Measurements from ENCODE around the gene TRPC4.

- TF ChIP-seq, protein P1, sequence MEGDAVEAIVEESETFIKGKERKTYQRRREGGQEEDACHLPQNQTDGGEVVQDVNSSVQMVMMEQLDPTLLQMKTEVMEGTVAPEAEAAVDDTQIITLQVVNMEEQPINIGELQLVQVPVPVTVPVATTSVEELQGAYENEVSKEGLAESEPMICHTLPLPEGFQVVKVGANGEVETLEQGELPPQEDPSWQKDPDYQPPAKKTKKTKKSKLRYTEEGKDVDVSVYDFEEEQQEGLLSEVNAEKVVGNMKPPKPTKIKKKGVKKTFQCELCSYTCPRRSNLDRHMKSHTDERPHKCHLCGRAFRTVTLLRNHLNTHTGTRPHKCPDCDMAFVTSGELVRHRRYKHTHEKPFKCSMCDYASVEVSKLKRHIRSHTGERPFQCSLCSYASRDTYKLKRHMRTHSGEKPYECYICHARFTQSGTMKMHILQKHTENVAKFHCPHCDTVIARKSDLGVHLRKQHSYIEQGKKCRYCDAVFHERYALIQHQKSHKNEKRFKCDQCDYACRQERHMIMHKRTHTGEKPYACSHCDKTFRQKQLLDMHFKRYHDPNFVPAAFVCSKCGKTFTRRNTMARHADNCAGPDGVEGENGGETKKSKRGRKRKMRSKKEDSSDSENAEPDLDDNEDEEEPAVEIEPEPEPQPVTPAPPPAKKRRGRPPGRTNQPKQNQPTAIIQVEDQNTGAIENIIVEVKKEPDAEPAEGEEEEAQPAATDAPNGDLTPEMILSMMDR (conservative IDR thresholded peaks at IDR 0.05; ENCODE audit: low read depth, low read length): no peak
- no peak for TF ChIP-seq EZH2 (IDR thresholded peaks at IDR 0.05; ENCODE audit: low read length, unreplicated experiment)
These were observed 163.5 kb downstream of the TRPC4 start for GRCh38 chr13:37706041-37706440.
